Endothelial cell of umbilical vein (primary cell): ENCODE data around the gene ZP2. TPM values are rescaled to one million over a fixed set of nuclear protein-coding genes. Genes with fewer than 3 reads are reported as not detected.

ENCODE experiments used
- BruUV-seq: library from RNA; stranded (reverse); fragments of 400-500 nt; replicated peaks from 2 replicates; lab custom pipeline; 2021; lab: Mats Ljungman, UMichigan
- CTCF ChIA-PET: fragments of 300-600, 350-600 bp; sonication (Branson Sonifier 250); formaldehyde crosslinking; loops from one replicate; lab custom pipeline; 2021; ENCODE audit warnings: antibody characterized with exemption, inconsistent platforms; lab: Charles Lee
- POLR2A ChIA-PET: fragments of 300-600, 350-600 bp; sonication (Branson Sonifier 250); formaldehyde crosslinking; loops from one replicate; lab custom pipeline; 2021; ENCODE audit warnings: antibody characterized with exemption, inconsistent platforms; lab: Charles Lee
- DNase-seq: peaks from one replicate; pipeline ENCODE4 v3.0.0-alpha.2; 2011; ENCODE audit warnings: low read depth, low spot score
- FAIRE-seq: peaks from 2 replicates; lab custom pipeline; 2011; peaks lifted over from hg19 to GRCh38; lab: Jason Lieb, UNC
- H2AFZ ChIP-seq: 2 replicates; pipeline ENCODE4 v1.6.0; 2012; ENCODE audit warnings: low read depth, low read length, control low read depth, inconsistent platforms
- H3K27ac ChIP-seq: 2 replicates; pipeline ENCODE4 v1.5.1; 2011; ENCODE audit warnings: low read depth, mild to moderate bottlenecking, control low read depth, low read length, moderate library complexity; ENCODE audit not compliant: insufficient read depth
- H3K27me3 ChIP-seq, 2 experiments: 2 replicates each; pipeline versions ENCODE4 v1.6.0 to v1.6.1; 2011; ENCODE audit warnings: low read length in 2 of 2, mixed read lengths in 1 of 2; ENCODE audit not compliant: control insufficient read depth in 2 of 2, insufficient read depth in 2 of 2
- H3K36me3 ChIP-seq, 2 experiments: 2 replicates in 1 of 2; 3 replicates in 1 of 2; pipeline ENCODE4 v1.5.1; 2011; ENCODE audit warnings: low read length in 2 of 2, mild to moderate bottlenecking in 1 of 2, moderate library complexity in 1 of 2; ENCODE audit not compliant: control insufficient read depth in 2 of 2, insufficient read depth in 2 of 2; ENCODE audit errors: extremely low read depth in 1 of 2
- H3K4me1 ChIP-seq: 3 replicates; pipeline ENCODE4 v1.5.1; 2011; ENCODE audit warnings: mild to moderate bottlenecking, low read length; ENCODE audit not compliant: control insufficient read depth, insufficient read depth; ENCODE audit errors: extremely low read depth
- H3K4me2 ChIP-seq: 2 replicates; pipeline ENCODE4 v1.6.1; 2011; ENCODE audit warnings: low read length, control low read depth, mixed read lengths; ENCODE audit not compliant: insufficient read depth
- H3K4me3 ChIP-seq, 3 experiments: fragments of 200-600 bp in 1 of 3; sonication (generic), shearing (Covaris generic) in 1 of 3; replicated peaks in 1 of 3; 2 replicates each; pipeline ENCODE4 v1.5.1; 2011 to 2016; ENCODE audit warnings: control low read depth in 3 of 3, low read length in 3 of 3, mild to moderate bottlenecking in 2 of 3, inconsistent platforms in 1 of 3, low read depth in 1 of 3, moderate library complexity in 1 of 3; ENCODE audit not compliant: insufficient read depth in 1 of 3
- H3K79me2 ChIP-seq: 2 replicates; pipeline ENCODE4 v1.6.0; 2012; ENCODE audit warnings: low read length, inconsistent platforms; ENCODE audit not compliant: control insufficient read depth, insufficient read depth
- H3K9ac ChIP-seq: replicated peaks from 2 replicates; pipeline ENCODE3; 2011; ENCODE audit warnings: low read length, control low read depth; ENCODE audit not compliant: insufficient read depth; ENCODE audit errors: extremely low read depth
- H3K9me1 ChIP-seq: replicated peaks from 3 replicates; pipeline ENCODE4 v1.6.0; 2011; ENCODE audit warnings: mild to moderate bottlenecking, low read length; ENCODE audit not compliant: control insufficient read depth, insufficient read depth; ENCODE audit errors: extremely low read depth
- H3K9me3 ChIP-seq: replicated peaks from 2 replicates; pipeline ENCODE4 v1.5.1; 2012; ENCODE audit warnings: low read length, inconsistent platforms; ENCODE audit not compliant: control insufficient read depth, insufficient read depth
- H4K20me1 ChIP-seq: replicated peaks from 2 replicates; pipeline ENCODE3; 2011; ENCODE audit warnings: mild to moderate bottlenecking, low read length; ENCODE audit not compliant: control insufficient read depth, insufficient read depth; ENCODE audit errors: extremely low read depth
- EZH2 ChIP-seq: IDR thresholded peaks from 2 replicates; pipeline ENCODE4 v1.6.1; 2012; ENCODE audit warnings: borderline replicate concordance, low read depth, mild to moderate bottlenecking, moderate library complexity, low read length, inconsistent platforms; ENCODE audit not compliant: severe bottlenecking
- FOS ChIP-seq: IDR thresholded peaks from 2 replicates; pipeline ENCODE4 v1.6.1; 2011; ENCODE audit warnings: mild to moderate bottlenecking, low read length, moderate library complexity, borderline replicate concordance; ENCODE audit not compliant: insufficient read depth
- GATA2 ChIP-seq: IDR thresholded peaks from 2 replicates; pipeline ENCODE4 v1.7.0; 2011; ENCODE audit warnings: low read depth, mild to moderate bottlenecking, moderate library complexity, mixed read lengths, low read length; ENCODE audit not compliant: insufficient read length, insufficient read depth
- JUN ChIP-seq: IDR thresholded peaks from 2 replicates; pipeline ENCODE4 v1.6.1; 2011; ENCODE audit warnings: borderline replicate concordance, low read depth; ENCODE audit not compliant: insufficient read length, insufficient read depth
- MAX ChIP-seq: IDR thresholded peaks from 2 replicates; pipeline ENCODE4 v1.6.1; 2011; ENCODE audit not compliant: insufficient read depth, insufficient read length
- MYC ChIP-seq: IDR thresholded peaks from one replicate; pipeline ENCODE4 v1.6.1; 2011; ENCODE audit warnings: mild to moderate bottlenecking, low read depth, low read length
- POLR2A ChIP-seq: IDR thresholded peaks from 2 replicates; pipeline ENCODE4 v1.6.1; 2012; ENCODE audit warnings: low read depth, mild to moderate bottlenecking, control low read depth, low read length
- POLR2AphosphoS5 ChIP-seq: IDR thresholded peaks from 2 replicates; pipeline ENCODE4 v1.6.1; 2012; ENCODE audit warnings: low read depth, mild to moderate bottlenecking, control low read depth, low read length, moderate library complexity; ENCODE audit not compliant: insufficient read depth
- dilution Hi-C: fragments of 300-500 bp; cut with MboI; formaldehyde crosslinking; loops from one replicate; pipeline ENCODE4 v1.15.0; 2019; ENCODE audit warnings: low sequenced_read_pairs; ENCODE audit not compliant: extremely low pct_ligation_motif_present
- intact Hi-C: fragments of 100-400 bp; cut with micrococcal nuclease; formaldehyde crosslinking; loops from one replicate; pipeline ENCODE4 v1.10.0; 2022
- polyA plus RNA-seq, 4 experiments: library from polyadenylated mRNA; depleted of rRNA in 3 of 4; stranded (reverse) in 3 of 4; unstranded in 1 of 4; fragments of >200 nt; gene quantifications; 2 replicates each; pipeline versions ENCODE4 v1.2.1 to v1.2.3, GENCODE V29; 2011 to 2012; ENCODE audit warnings: missing spikeins in 1 of 4
- total RNA-seq: library from RNA; stranded (reverse); gene quantifications from 2 replicates; pipeline ENCODE4 v1.2.3, GENCODE V29; 2021
- TF ChIP-seq, protein P1 (sequence below), 2 donors: IDR thresholded peaks; 1 replicate in 1 of 2; 2 replicates in 1 of 2; pipeline ENCODE4 v1.5.1; 2011; ENCODE audit warnings: low read length in 2 of 2, mild to moderate bottlenecking in 2 of 2, moderate library complexity in 2 of 2, control low read depth in 1 of 2, inconsistent platforms in 1 of 2, low read depth in 1 of 2; ENCODE audit not compliant: insufficient read depth in 1 of 2; ENCODE audit errors: extremely low read depth in 1 of 2

ZP2 gene
- total and polyA plus RNA-seq, 2 donors (not counting 3 experiments of a cell fraction or from before 2014, with no cell fraction given) = not detected

DNA sequence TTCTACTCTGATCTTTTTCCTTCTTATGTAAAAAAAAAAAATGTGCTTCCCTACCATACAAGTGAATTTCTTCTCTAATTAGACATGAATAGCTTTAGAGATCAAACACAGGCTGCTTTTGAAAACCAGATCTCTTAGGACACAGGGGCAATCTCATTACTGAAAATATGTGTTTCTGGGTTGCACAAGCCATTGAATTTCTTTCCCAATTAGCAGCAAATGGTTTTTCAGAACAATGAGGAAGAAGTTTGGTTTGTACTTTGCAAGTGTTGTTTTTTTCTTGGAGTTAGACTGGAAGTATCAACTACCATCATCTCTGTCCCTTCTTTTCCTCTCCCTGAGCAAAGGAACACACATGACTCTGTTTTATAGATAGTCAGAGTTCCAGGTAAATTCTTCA is 16.5 kb upstream of the ZP2 start:
- Histone ChIP-seq H3K9me1 (no peaks in the 10 kb centered on the region), H3K9me3 (no peaks in the 10 kb centered on the region), H3K9ac (no peak overlapping the region), H3K4me3 (no peak overlapping the region), H3K27me3 (peaks cover 12 to 22% of the 10 kb centered on the region in 2 experiments), H3K27ac (no peak overlapping the region), H4K20me1 (no peaks in the 10 kb centered on the region), H2AFZ (no peak overlapping the region), H3K36me3 (no peaks in the 10 kb centered on the region), H3K4me1 (no peaks in the 10 kb centered on the region), H3K4me2 (no peak overlapping the region), H3K79me2 (no peaks in the 10 kb centered on the region)
- intact Hi-C loops (no loop called here), dilution Hi-C loops (no loop called here)
- ChIA-PET POLR2A (no interaction called here), CTCF (interaction anchor here (1.1 kb wide), 1 partner anchor 10 kb away, joined by 3 read pairs; no protein-coding TSS in a partner anchor)
- TF ChIP-seq JUN = no peak
- no peak for FAIRE-seq
- no TSS peak for BruUV-seq
- no peak for DNase-seq

- Histone ChIP-seq H4K20me1 (no peaks in the 10 kb centered on the region), H2AFZ (no peak overlapping the region), H3K4me3 (no peak overlapping the region), H3K4me1 (no peaks in the 10 kb centered on the region), H3K36me3 (no peaks in the 10 kb centered on the region), H3K9me1 (no peaks in the 10 kb centered on the region), H3K27ac (no peak overlapping the region), H3K27me3 (peaks cover 12 to 20% of the 10 kb centered on the region in 2 experiments), H3K9ac (no peak overlapping the region), H3K4me2 (no peak overlapping the region), H3K79me2 (no peaks in the 10 kb centered on the region), H3K9me3 (no peaks in the 10 kb centered on the region)
- no TSS peak for BruUV-seq
- intact Hi-C loops = no loop called here
- ChIA-PET POLR2A (no interaction called here), CTCF (interaction anchor here (1.0 to 1.1 kb wide), 2 partner anchors 9 to 26 kb away, joined by 3 to 4 read pairs; no protein-coding TSS in a partner anchor)
- no peak for TF ChIP-seq FOS
- TF ChIP-seq GATA2 = no peak
- no peak for TF ChIP-seq JUN
- no peak for TF ChIP-seq MAX
- TF ChIP-seq MYC = no peak
- no peak for TF ChIP-seq POLR2A
- TF ChIP-seq POLR2AphosphoS5 = no peak
- no peak for TF ChIP-seq EZH2
- TF ChIP-seq, protein P1, sequence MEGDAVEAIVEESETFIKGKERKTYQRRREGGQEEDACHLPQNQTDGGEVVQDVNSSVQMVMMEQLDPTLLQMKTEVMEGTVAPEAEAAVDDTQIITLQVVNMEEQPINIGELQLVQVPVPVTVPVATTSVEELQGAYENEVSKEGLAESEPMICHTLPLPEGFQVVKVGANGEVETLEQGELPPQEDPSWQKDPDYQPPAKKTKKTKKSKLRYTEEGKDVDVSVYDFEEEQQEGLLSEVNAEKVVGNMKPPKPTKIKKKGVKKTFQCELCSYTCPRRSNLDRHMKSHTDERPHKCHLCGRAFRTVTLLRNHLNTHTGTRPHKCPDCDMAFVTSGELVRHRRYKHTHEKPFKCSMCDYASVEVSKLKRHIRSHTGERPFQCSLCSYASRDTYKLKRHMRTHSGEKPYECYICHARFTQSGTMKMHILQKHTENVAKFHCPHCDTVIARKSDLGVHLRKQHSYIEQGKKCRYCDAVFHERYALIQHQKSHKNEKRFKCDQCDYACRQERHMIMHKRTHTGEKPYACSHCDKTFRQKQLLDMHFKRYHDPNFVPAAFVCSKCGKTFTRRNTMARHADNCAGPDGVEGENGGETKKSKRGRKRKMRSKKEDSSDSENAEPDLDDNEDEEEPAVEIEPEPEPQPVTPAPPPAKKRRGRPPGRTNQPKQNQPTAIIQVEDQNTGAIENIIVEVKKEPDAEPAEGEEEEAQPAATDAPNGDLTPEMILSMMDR (IDR thresholded peaks at IDR 0.05; ENCODE audit: extremely low read depth in 1 of 2, insufficient read depth in 1 of 2, low read depth in 1 of 2, low read length in 2 of 2) = no peak
- FAIRE-seq (no peak), DNase-seq (no peak)
- dilution Hi-C loops = no loop called here
Observed at GRCh38 chr16:21226749-21227148, 15.4 kb upstream of the ZP2 start.
